ENCODE measurements around the gene PACSIN2.

PACSIN2 gene

DNA sequence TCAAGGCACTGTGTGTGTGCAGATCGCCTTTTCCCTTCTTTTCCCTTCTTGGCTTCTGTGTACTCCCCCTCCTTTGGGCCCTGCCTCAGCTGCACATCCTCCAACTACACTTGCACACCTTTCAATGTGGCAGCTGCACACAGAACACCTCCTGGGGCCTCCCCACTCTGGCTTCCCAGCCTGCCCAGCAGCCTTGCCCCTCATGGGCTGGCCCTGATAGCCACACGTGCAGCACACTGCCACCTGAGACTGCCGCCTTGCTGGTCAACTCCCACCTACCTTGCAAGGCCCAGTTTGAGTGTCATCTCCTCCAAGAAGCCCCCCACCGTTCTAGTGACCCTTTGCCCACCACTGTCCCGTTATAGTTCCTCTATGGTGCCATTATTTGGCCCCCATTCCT is 80.6 kb downstream of the PACSIN2 start:
- no peaks in the 10 kb centered on the region for H3K36me3 ChIP-seq (replicated peaks; ENCODE audit: insufficient read depth, low read length)
- TF ChIP-seq EZH2 (optimal IDR thresholded peaks at IDR 0.05; ENCODE audit: low read depth, low read length), result no peak
- no peak for TF ChIP-seq EZH2phosphoT487 (IDR thresholded peaks at IDR 0.05; ENCODE audit: low read length)
- TF ChIP-seq, protein P1, sequence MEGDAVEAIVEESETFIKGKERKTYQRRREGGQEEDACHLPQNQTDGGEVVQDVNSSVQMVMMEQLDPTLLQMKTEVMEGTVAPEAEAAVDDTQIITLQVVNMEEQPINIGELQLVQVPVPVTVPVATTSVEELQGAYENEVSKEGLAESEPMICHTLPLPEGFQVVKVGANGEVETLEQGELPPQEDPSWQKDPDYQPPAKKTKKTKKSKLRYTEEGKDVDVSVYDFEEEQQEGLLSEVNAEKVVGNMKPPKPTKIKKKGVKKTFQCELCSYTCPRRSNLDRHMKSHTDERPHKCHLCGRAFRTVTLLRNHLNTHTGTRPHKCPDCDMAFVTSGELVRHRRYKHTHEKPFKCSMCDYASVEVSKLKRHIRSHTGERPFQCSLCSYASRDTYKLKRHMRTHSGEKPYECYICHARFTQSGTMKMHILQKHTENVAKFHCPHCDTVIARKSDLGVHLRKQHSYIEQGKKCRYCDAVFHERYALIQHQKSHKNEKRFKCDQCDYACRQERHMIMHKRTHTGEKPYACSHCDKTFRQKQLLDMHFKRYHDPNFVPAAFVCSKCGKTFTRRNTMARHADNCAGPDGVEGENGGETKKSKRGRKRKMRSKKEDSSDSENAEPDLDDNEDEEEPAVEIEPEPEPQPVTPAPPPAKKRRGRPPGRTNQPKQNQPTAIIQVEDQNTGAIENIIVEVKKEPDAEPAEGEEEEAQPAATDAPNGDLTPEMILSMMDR (IDR thresholded peaks at IDR 0.05; ENCODE audit: low read length), result no peak
- no peak overlapping the region for H3K9ac ChIP-seq (ENCODE audit: low read length)
- H3K4me2 ChIP-seq (ENCODE audit: low read depth, low read length), result no peak overlapping the region
- no peaks in the 10 kb centered on the region for H4K20me1 ChIP-seq (ENCODE audit: insufficient read depth, low read length)
- no peaks in the 10 kb centered on the region for H3K9me3 ChIP-seq (replicated peaks; ENCODE audit: insufficient read depth, low read length)
- H3K27me3 ChIP-seq (replicated peaks; ENCODE audit: insufficient read depth, low read length), result no peaks in the 10 kb centered on the region
- peaks cover 14% of the 10 kb centered on the region for H3K4me1 ChIP-seq (ENCODE audit: low read length)
- no peak for DNase-seq
- peaks cover 8% of the 10 kb centered on the region; the same call in 1 of the 2 replicates for H3K79me2 ChIP-seq (ENCODE audit: low read length)
- no peaks in the 10 kb centered on the region; the same call in 1 of the 2 replicates for H3F3A ChIP-seq (ENCODE audit: insufficient read depth, low read length)
- no peak overlapping the region for H2AFZ ChIP-seq (ENCODE audit: low read length)
- no peak overlapping the region for H3K27ac ChIP-seq (ENCODE audit: low read length)
- H3K4me3 ChIP-seq (ENCODE audit: low read length), result no peak overlapping the region
- no peaks in the 10 kb centered on the region for H3K9me2 ChIP-seq (replicated peaks; ENCODE audit: insufficient read depth, low read length)

DNA sequence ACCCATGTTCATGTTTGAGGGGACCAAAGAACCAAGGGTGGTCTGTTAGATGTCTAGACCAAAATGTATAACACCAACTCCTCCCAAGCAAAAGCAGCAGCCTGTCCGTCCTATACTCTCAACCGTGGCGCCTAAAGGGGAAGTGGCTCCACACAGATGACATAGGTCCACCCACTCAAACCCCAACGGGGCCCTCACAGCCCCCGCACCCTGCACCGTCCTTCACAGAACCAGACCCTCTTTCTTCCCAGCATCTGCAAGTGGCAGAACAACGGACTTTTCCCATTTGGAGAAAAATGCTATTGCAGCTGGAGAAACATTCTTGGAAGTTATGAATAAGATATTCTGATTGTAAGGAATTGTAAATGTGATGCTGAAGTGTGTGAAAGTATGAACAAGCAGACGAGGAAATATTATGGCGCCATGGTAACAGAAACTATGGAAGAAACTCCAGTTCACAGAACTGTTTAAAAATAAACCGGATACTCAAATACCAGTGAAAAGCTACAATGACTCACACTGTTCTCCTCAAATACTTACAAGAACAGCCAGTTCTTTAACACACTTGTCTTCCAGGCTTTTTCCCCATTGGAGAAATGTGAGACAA is 81.4 kb downstream of the PACSIN2 start:
- Histone ChIP-seq H3K9me3 (replicated peaks; ENCODE audit: insufficient read depth, low read length) (no peaks in the 10 kb centered on the region), H3K36me3 (replicated peaks; ENCODE audit: insufficient read depth, low read length) (no peaks in the 10 kb centered on the region), H2AFZ (ENCODE audit: low read length) (no peak overlapping the region), H3K9me2 (replicated peaks; ENCODE audit: insufficient read depth, low read length) (no peaks in the 10 kb centered on the region), H3K79me2 (ENCODE audit: low read length) (peaks cover 8% of the 10 kb centered on the region; the same call in 1 of the 2 replicates), H3K4me3 (ENCODE audit: low read length) (no peak overlapping the region), H3K27ac (ENCODE audit: low read length) (no peak overlapping the region), H3K27me3 (replicated peaks; ENCODE audit: insufficient read depth, low read length) (no peaks in the 10 kb centered on the region), H4K20me1 (ENCODE audit: insufficient read depth, low read length) (no peaks in the 10 kb centered on the region), H3F3A (ENCODE audit: insufficient read depth, low read length) (no peaks in the 10 kb centered on the region; the same call in 1 of the 2 replicates), H3K9ac (ENCODE audit: low read length) (no peak overlapping the region), H3K4me2 (ENCODE audit: low read depth, low read length) (no peak overlapping the region), H3K4me1 (ENCODE audit: low read length) (peaks cover 14% of the 10 kb centered on the region)
- DNase-seq, result no peak
- TF ChIP-seq, protein P1 (IDR thresholded peaks at IDR 0.05; ENCODE audit: low read length), result no peak
- no peak for TF ChIP-seq EZH2 (optimal IDR thresholded peaks at IDR 0.05; ENCODE audit: low read depth, low read length)
- TF ChIP-seq EZH2phosphoT487 (IDR thresholded peaks at IDR 0.05; ENCODE audit: low read length), result no peak

DNA sequence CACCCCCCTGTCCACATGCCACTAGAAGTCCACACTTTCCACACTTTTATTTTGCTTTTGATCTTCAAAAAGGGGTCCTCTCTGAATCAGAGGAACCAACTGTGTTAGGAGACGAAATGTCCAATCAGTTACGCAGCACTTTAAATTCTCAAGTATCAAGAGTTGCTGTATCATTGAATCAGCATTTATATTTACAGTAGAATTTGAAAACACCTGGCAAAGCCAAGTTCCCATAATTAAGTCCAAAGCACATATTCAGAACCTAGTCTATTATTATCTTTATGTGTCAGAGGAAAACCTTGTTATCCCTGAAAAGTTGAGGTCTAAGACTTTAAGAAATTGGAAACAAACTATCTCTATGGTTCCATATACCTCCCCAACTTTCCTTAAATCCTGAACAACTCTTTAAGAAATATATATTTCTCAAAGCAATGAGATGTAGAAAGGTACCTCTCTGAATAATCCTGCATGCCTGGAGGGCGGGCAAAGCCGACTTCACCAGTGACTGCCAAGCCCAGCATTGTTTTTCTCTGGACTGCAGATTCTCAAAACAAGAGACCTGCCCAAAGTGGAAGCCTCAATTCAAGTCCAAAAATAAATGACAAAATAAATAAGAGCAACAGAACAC is 82.0 kb downstream of the PACSIN2 start:
- Histone ChIP-seq H3K9me2 (replicated peaks; ENCODE audit: insufficient read depth, low read length) (no peaks in the 10 kb centered on the region), H3K27me3 (replicated peaks; ENCODE audit: insufficient read depth, low read length) (no peaks in the 10 kb centered on the region), H4K20me1 (ENCODE audit: insufficient read depth, low read length) (no peaks in the 10 kb centered on the region), H3K9ac (ENCODE audit: low read length) (no peak overlapping the region), H3K36me3 (replicated peaks; ENCODE audit: insufficient read depth, low read length) (no peaks in the 10 kb centered on the region), H3K4me3 (ENCODE audit: low read length) (no peak overlapping the region), H3K4me1 (ENCODE audit: low read length) (peaks cover 14% of the 10 kb centered on the region), H3F3A (ENCODE audit: insufficient read depth, low read length) (no peaks in the 10 kb centered on the region; the same call in 1 of the 2 replicates), H3K79me2 (ENCODE audit: low read length) (peaks cover 8% of the 10 kb centered on the region; the same call in 1 of the 2 replicates), H2AFZ (ENCODE audit: low read length) (no peak overlapping the region), H3K4me2 (ENCODE audit: low read depth, low read length) (no peak overlapping the region), H3K9me3 (replicated peaks; ENCODE audit: insufficient read depth, low read length) (no peaks in the 10 kb centered on the region), H3K27ac (ENCODE audit: low read length) (no peak overlapping the region)
- TF ChIP-seq, protein P1 (IDR thresholded peaks at IDR 0.05; ENCODE audit: low read length), result no peak
- TF ChIP-seq EZH2phosphoT487 (IDR thresholded peaks at IDR 0.05; ENCODE audit: low read length) (no peak), EZH2 (optimal IDR thresholded peaks at IDR 0.05; ENCODE audit: low read depth, low read length) (no peak)
- DNase-seq, result no peak

Data from MM.1S (cell line).